ENCODE results near the gene PRKD1.

GRCh38 chr14:29752221-29752923, 175.3 kb downstream of the PRKD1 start:
- TF ChIP-seq CTCF (IDR thresholded peaks at IDR 0.05) (no peak), POLR2A (IDR thresholded peaks at IDR 0.05) (no peak), EP300 (IDR thresholded peaks at IDR 0.05) (no peak)

Measured in tibial nerve (tissue), 4 donors.